HUES64 (cell line): ENCODE results near the gene PCDHB10.
"Not testable (repeated sequence)": the region's sequence is repeated elsewhere in the genome, so short reads cannot be mapped to it uniquely, and the experiment has no call there.

Experiments used
- H3K27ac ChIP-seq: 2 replicates; pipeline ENCODE4 v1.7.0; 2013; ENCODE audit warnings: low read depth, low read length, inconsistent platforms
- H3K27me3 ChIP-seq: 2 replicates; pipeline ENCODE4 v1.6.1; 2013; ENCODE audit warnings: mild to moderate bottlenecking, low read length; ENCODE audit not compliant: insufficient read depth
- H3K36me3 ChIP-seq: 2 replicates; pipeline ENCODE4 v1.6.1; 2013; ENCODE audit warnings: mild to moderate bottlenecking, low read length; ENCODE audit not compliant: insufficient read depth
- H3K4me1 ChIP-seq: 2 replicates; pipeline ENCODE4 v1.6.1; 2013; ENCODE audit warnings: mild to moderate bottlenecking, low read length, moderate library complexity; ENCODE audit not compliant: insufficient read depth
- H3K4me3 ChIP-seq: 2 replicates; pipeline ENCODE4 v1.5.1; 2013; ENCODE audit warnings: mild to moderate bottlenecking, low read length, moderate library complexity
- H3K9ac ChIP-seq: 2 replicates; pipeline ENCODE4 v1.6.1; 2013; ENCODE audit warnings: mild to moderate bottlenecking, low read depth, low read length
- H3K9me3 ChIP-seq: 2 replicates; pipeline ENCODE4 v1.6.1; 2013; ENCODE audit warnings: low read depth, low read length; ENCODE audit not compliant: insufficient read depth
- WGBS: fragments of 150-250, 120-280 bp; methylation state at CpG from one replicate; pipeline ENCODE4 v1.1.7; 2013; ENCODE audit warnings: missing lambda C conversion rate; 5-methylcytosine and 5-hydroxymethylcytosine counted together

The PCDHB10 gene

DNA sequence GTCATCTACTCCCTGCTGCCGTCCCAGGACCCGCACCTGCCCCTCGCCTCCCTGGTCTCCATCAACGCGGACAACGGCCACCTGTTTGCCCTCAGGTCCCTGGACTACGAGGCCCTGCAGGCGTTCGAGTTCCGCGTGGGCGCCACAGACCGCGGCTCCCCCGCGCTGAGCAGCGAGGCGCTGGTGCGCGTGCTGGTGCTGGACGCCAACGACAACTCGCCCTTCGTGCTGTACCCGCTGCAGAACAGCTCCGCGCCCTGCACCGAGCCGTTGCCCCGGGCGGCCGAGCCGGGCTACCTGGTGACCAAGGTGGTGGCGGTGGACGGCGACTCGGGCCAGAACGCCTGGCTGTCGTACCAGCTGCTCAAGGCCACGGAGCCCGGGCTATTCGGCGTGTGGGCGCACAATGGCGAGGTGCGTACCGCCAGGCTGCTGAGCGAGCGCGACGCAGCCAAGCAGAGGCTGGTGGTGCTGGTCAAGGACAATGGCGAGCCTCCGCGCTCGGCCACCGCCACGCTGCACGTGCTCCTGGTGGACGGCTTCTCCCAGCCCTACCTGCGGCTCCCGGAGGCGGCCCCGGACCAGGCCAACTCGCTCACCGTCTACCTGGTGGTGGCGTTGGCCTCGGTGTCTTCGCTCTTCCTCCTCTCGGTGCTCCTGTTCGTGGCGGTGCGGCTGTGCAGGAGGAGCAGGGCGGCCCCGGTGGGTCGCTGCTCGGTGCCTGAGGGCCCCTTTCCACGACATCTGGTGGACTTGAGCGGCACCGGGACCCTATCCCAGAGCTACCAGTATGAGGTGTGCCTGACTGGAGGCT is 17.7 kb upstream of the PCDHB10 start:
- H3K27ac ChIP-seq, H3K27me3 ChIP-seq, H3K9me3 ChIP-seq, H3K4me1 ChIP-seq, H3K4me3 ChIP-seq, H3K36me3 ChIP-seq, H3K9ac ChIP-seq: not testable (repeated sequence)
- WGBS, result 96% methylated on average over 76 of the region's 79 CpGs

DNA sequence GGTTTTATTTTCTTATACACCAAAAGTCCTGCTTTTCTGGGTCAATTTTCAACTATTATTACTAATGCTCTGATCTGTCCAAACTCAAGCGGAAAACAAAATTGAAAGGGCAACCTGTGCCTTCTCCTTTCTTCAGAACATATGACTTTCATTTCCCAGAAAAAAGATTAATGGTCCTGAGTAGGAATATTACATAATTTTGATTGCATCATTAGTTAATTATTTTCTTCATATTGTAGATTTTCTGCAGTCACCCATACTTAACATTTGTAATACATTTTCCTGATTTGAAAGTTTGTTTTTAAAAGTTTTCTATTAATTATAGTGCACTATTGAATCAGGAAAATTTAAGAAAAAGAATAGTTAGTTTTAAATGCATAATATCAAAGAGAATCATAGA is 16.2 kb upstream of the PCDHB10 start:
- Histone ChIP-seq H3K9me3 (no peaks in the 10 kb centered on the region), H3K36me3 (no peaks in the 10 kb centered on the region), H3K9ac (no peak overlapping the region), H3K27ac (no peak overlapping the region), H3K27me3 (no peaks in the 10 kb centered on the region), H3K4me1 (no peaks in the 10 kb centered on the region), H3K4me3 (no peak overlapping the region)
- WGBS, result 92% methylated on average over 1 of the region's 1 CpG

DNA sequence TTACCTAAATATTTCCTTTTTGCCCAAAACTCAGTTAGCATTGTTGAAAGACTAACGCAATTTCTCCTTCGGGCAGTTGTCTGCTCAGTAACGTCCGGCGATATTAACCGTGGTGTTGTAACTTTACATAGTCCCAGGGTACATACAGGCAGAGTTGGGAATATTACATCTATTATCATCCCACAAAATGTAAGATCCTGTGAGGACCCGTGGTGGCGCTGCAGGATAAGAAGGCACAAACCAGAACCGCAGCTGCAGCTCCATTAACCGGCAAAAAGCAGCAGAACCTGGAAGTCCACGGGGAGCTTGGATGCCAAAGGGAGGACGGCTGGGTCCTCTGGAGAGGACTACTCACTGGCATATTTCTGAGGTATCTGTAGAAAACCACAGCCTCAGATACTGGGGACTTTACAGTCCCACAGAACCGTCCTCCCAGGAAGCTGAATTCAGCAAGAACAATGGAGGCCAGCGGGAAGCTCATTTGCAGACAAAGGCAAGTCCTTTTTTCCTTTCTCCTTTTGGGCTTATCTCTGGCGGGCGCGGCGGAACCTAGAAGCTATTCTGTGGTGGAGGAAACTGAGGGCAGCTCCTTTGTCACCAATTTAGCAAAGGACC is 14.5 kb upstream of the PCDHB10 start, which contains the start of gene PCDHB8:
PCDHB8 (plus strand) TSS at position 214 of the 615 bp plus-strand sequence; CDS start at position 459, 245 bp downstream.
- H3K4me3 ChIP-seq, result peak within 1 kb of the TSS; percentile 29; the same call in 1 of the 2 replicates
- not testable (repeated sequence) for H3K4me1 ChIP-seq, H3K27me3 ChIP-seq, H3K36me3 ChIP-seq, H3K9ac ChIP-seq, H3K9me3 ChIP-seq, H3K27ac ChIP-seq
- WGBS, result 82% methylated on average over 13 of the region's 18 CpGs

DNA sequence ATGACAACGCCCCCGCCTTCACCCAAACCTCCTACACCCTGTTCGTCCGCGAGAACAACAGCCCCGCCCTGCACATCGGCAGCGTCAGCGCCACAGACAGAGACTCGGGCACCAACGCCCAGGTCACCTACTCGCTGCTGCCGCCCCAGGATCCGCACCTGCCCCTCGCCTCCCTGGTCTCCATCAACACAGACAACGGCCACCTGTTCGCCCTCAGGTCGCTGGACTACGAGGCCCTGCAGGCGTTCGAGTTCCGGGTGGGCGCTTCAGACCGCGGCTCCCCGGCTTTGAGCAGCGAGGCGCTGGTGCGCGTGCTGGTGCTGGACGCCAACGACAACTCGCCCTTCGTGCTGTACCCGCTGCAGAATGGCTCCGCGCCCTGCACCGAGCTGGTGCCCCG is 12.8 kb upstream of the PCDHB10 start:
- H3K9ac ChIP-seq, H3K4me1 ChIP-seq, H3K27me3 ChIP-seq, H3K36me3 ChIP-seq, H3K9me3 ChIP-seq, H3K27ac ChIP-seq, H3K4me3 ChIP-seq: not testable (repeated sequence)
- 95% methylated on average over 26 of the region's 39 CpGs for WGBS

DNA sequence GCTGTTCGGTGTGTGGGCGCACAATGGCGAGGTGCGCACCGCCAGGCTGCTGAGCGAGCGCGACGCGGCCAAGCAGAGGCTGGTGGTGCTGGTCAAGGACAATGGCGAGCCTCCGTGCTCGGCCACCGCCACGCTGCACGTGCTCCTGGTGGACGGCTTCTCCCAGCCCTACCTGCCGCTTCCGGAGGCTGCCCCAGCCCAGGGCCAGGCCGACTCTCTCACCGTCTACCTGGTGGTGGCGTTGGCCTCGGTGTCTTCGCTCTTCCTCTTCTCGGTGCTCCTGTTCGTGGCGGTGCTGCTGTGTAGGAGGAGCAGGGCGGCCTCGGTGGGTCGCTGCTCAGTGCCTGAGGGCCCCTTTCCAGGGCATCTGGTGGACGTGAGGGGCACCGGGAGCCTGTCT is 12.3 kb upstream of the PCDHB10 start:
- not testable (repeated sequence) for H3K9ac ChIP-seq, H3K4me3 ChIP-seq, H3K27ac ChIP-seq, H3K4me1 ChIP-seq, H3K9me3 ChIP-seq, H3K36me3 ChIP-seq, H3K27me3 ChIP-seq
- 94% methylated on average over 30 of the region's 32 CpGs for WGBS

DNA sequence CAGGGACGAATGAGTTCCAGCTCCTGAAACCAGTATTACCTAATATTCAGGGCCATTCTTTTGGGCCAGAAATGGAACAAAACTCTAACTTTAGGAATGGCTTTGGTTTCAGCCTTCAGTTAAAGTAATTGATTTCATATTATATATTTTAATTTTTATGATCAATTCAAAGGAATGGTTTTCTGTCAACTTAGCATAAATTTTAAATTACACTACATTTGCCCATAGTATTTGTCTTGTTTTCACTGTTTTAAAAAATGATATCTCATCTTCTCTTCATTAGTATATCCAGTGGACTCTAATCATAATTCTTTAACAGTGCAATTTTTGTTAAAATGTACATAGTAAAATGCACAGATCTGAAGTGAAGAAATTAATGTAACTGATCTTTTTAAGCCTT is 11.8 kb upstream of the PCDHB10 start:
- no peaks in the 10 kb centered on the region for H3K36me3 ChIP-seq
- H3K27me3 ChIP-seq, result no peaks in the 10 kb centered on the region
- H3K4me3 ChIP-seq, result no peak overlapping the region
- peaks cover 7% of the 10 kb centered on the region; the same call in 1 of the 2 replicates for H3K9me3 ChIP-seq
- H3K27ac ChIP-seq, result no peak overlapping the region
- H3K4me1 ChIP-seq, result no peaks in the 10 kb centered on the region
- 98% methylated on average over 1 of the region's 1 CpG for WGBS
- no peak overlapping the region for H3K9ac ChIP-seq

DNA sequence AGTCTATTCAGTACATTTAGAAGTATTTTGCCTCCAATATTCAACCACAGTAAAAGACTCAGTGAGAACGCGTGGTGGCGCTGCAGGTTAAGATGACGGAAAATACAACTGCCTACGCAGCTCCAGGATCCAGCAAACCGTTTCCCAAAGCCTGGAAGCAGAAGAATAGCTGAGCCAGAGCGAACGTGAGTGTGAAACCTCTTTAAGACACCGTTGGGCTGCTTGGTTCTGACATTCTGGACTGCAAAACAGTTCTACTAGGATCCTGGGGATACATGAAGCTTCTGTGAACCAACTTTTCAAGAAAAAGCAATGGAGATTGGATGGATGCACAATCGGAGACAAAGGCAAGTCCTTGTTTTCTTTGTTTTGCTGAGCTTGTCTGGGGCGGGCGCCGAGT is 9.9 kb upstream of the PCDHB10 start, which contains the start of gene PCDHB16:
PCDHB16 (plus strand) TSS at position 140 of the 400 bp plus-strand sequence; CDS start at position 313, 173 bp downstream.
- Histone ChIP-seq H3K36me3 (no peaks in the 10 kb centered on the region), H3K9me3 (peaks cover 7% of the 10 kb centered on the region; the same call in 1 of the 2 replicates), H3K4me3 (peak within 1 kb of the TSS; percentile 55), H3K4me1 (no peaks in the 10 kb centered on the region), H3K27me3 (no peaks in the 10 kb centered on the region), H3K9ac (peak within 1 kb of the TSS; percentile 66), H3K27ac (no peak within 1 kb of the TSS)
- WGBS, result 44% methylated on average over 13 of the region's 13 CpGs

DNA sequence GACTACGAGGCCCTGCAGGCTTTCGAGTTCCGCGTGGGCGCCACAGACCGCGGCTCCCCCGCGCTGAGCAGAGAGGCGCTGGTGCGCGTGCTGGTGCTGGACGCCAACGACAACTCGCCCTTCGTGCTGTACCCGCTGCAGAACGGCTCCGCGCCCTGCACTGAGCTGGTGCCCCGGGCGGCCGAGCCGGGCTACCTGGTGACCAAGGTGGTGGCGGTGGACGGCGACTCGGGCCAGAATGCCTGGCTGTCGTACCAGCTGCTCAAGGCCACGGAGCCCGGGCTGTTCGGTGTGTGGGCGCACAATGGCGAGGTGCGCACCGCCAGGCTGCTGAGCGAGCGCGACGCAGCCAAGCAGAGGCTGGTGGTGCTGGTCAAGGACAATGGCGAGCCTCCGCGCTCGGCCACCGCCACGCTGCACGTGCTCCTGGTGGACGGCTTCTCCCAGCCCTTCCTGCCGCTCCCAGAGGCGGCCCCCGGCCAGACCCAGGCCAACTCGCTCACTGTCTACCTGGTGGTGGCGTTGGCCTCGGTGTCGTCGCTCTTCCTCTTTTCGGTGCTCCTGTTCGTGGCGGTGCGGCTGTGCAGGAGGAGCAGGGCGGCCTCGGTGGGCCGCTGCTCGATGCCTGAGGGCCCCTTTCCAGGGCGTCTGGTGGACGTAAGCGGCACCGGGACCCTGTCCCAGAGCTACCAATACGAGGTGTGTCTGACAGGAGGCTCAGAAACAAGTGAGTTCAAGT is 7.9 kb upstream of the PCDHB10 start:
- H3K36me3 ChIP-seq, H3K9me3 ChIP-seq, H3K9ac ChIP-seq, H3K27ac ChIP-seq, H3K27me3 ChIP-seq, H3K4me1 ChIP-seq, H3K4me3 ChIP-seq: not testable (repeated sequence)
- 94% methylated on average over 36 of the region's 69 CpGs for WGBS

DNA sequence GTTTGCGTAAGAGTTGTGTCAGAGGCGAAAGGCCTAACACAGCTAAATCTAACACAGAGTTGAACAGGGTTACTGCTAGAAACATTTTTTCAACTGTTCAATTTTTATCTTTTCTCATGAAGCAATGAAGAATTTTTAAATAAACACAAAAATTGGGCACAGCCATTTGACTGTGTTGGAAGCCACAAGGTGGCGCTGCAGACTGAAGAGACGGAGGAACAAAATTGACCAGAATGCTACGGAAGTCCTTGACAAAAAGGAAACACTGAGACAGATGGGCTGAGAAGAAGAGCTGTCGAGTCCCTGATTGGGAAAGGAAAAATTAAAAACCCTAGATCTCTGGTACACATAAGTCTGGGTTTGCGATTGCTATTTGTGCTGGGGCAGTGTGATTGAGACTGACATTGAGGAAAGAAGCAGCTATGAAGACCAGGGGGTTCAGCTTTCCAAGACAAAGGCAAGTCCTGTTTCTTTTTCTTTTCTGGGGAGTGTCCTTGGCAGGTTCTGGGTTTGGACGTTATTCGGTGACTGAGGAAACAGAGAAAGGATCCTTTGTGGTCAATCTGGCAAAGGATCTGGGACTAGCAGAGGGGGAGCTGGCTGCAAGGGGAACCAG is 5.1 kb upstream of the PCDHB10 start, which contains the start of gene PCDHB9:
PCDHB9 (plus strand) TSS at position 265 of the 616 bp plus-strand sequence; CDS start at position 423, 158 bp downstream.
- H3K9me3 ChIP-seq, result peaks cover 7% of the 10 kb centered on the region; the same call in 1 of the 2 replicates
- 51% methylated on average over 7 of the region's 9 CpGs for WGBS
- H3K4me1 ChIP-seq, result no peaks in the 10 kb centered on the region
- no peak within 1 kb of the TSS for H3K27ac ChIP-seq
- H3K9ac ChIP-seq, result no peak within 1 kb of the TSS
- no peaks in the 10 kb centered on the region for H3K27me3 ChIP-seq
- H3K4me3 ChIP-seq, result no peak within 1 kb of the TSS
- no peaks in the 10 kb centered on the region for H3K36me3 ChIP-seq

DNA sequence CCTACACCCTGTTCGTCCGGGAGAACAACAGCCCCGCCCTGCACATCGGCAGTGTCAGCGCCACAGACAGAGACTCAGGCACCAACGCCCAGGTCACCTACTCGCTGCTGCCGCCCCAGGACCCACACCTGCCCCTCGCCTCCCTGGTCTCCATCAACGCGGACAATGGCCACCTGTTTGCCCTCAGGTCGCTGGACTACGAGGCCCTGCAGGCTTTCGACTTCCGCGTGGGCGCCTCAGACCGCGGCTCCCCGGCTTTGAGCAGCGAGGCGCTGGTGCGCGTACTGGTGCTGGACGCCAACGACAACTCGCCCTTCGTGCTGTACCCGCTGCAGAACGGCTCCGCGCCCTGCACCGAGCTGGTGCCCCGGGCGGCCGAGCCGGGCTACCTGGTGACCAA is 3.5 kb upstream of the PCDHB10 start:
- H3K9me3 ChIP-seq, H3K9ac ChIP-seq, H3K36me3 ChIP-seq, H3K4me1 ChIP-seq, H3K27ac ChIP-seq, H3K27me3 ChIP-seq, H3K4me3 ChIP-seq: not testable (repeated sequence)
- 96% methylated on average over 27 of the region's 37 CpGs for WGBS

DNA sequence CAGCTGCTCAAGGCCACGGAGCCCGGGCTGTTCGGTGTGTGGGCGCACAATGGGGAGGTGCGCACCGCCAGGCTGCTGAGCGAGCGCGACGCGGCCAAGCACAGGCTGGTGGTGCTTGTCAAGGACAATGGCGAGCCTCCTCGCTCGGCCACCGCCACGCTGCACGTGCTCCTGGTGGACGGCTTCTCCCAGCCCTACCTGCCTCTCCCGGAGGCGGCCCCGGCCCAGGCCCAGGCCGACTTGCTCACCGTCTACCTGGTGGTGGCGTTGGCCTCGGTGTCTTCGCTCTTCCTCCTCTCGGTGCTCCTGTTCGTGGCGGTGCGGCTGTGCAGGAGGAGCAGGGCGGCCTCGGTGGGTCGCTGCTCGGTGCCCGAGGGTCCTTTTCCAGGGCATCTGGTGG is 3.0 kb upstream of the PCDHB10 start:
- 95% methylated on average over 30 of the region's 35 CpGs for WGBS
- H3K9me3 ChIP-seq, result not testable (repeated sequence)

More for the DNA sequence above, 3.0 kb upstream of the PCDHB10 start:
- H3K36me3 ChIP-seq, H3K9ac ChIP-seq, H3K27ac ChIP-seq, H3K4me1 ChIP-seq, H3K27me3 ChIP-seq, H3K4me3 ChIP-seq: not testable (repeated sequence)
